K562 (cell line): Measurements from ENCODE around the gene GHRL. TPM values are rescaled to one million over a fixed set of nuclear protein-coding genes. Genes with fewer than 3 reads are reported as not detected.

Experiments used
- ATAC-seq: fragments of 200-7000 bp; cut with Tn5 transposase; 3 replicates; pipeline ENCODE4 v1.9.1; 2020; ENCODE audit warnings: moderate library complexity
- BruUV-seq: library from RNA; stranded (reverse); fragments of 400-500 nt; replicated peaks from 2 replicates; lab custom pipeline; 2021; lab: Mats Ljungman, UMichigan
- CTCF ChIA-PET: fragments of 300-600 bp; formaldehyde crosslinking; extraction: SDS; loops from one replicate; lab custom pipeline; 2021; ENCODE audit warnings: low intra/inter-chr PET ratio; lab: Yijun Ruan, JAX
- POLR2A ChIA-PET: fragments of 300-600, 350-650 bp; sonication (Branson Sonifier 250); formaldehyde crosslinking; extraction: SDS; loops from one replicate; lab custom pipeline; 2021; ENCODE audit warnings: antibody characterized with exemption, inconsistent platforms; lab: Yijun Ruan, JAX
- DNase-seq, 4 experiments: peaks; one replicate each; pipeline versions ENCODE4 v3.0.0 to v3.0.0-alpha.2; 2011 to 2018; ENCODE audit warnings: low spot score in 3 of 4, mixed read lengths in 3 of 4; ENCODE audit errors: extremely low read depth in 1 of 4
- FAIRE-seq: peaks from 2 replicates; lab custom pipeline; 2011; peaks lifted over from hg19 to GRCh38; lab: Jason Lieb, UNC
- H2AFZ ChIP-seq: 2 replicates; pipeline ENCODE4 v1.6.0; 2011; ENCODE audit warnings: low read depth, low read length, control low read depth, inconsistent platforms
- H3K27ac ChIP-seq: fragments of 200-600 bp; 3 replicates; pipeline ENCODE4 v1.8.0; 2011; ENCODE audit warnings: low read depth, mild to moderate bottlenecking, control low read depth, inconsistent platforms, low read length, moderate library complexity, mixed read lengths; ENCODE audit errors: extremely low read depth
- H3K27me3 ChIP-seq, 2 experiments: fragments of 300-600 bp in 1 of 2; 2 replicates in 1 of 2; 3 replicates in 1 of 2; pipeline versions ENCODE4 v1.6.0 to v1.8.0; 2011; ENCODE audit warnings: inconsistent platforms in 2 of 2, low read length in 2 of 2, mild to moderate bottlenecking in 1 of 2, mixed read lengths in 1 of 2, moderate library complexity in 1 of 2; ENCODE audit not compliant: control insufficient read depth in 2 of 2, insufficient read depth in 2 of 2
- H3K36me3 ChIP-seq: fragments of 300-600 bp; 3 replicates; pipeline ENCODE4 v1.8.0; 2011; ENCODE audit warnings: mild to moderate bottlenecking, low read length, inconsistent platforms; ENCODE audit not compliant: control insufficient read depth, insufficient read depth
- H3K4me1 ChIP-seq, 2 experiments: fragments of 200-600 bp in 1 of 2; replicated peaks in 1 of 2; 2 replicates in 1 of 2; 3 replicates in 1 of 2; pipeline versions ENCODE4 v1.5.1 to v1.8.0; 2011; ENCODE audit warnings: inconsistent platforms in 2 of 2, low read length in 2 of 2, mild to moderate bottlenecking in 1 of 2, mixed read lengths in 1 of 2, moderate library complexity in 1 of 2; ENCODE audit not compliant: control insufficient read depth in 2 of 2, insufficient read depth in 2 of 2
- H3K4me2 ChIP-seq: 2 replicates; pipeline ENCODE4 v1.6.1; 2011; ENCODE audit warnings: low read length, control low read depth, inconsistent platforms, mixed read lengths; ENCODE audit not compliant: insufficient read depth
- H3K4me3 ChIP-seq: fragments of 200-600 bp; sonication (generic), shearing (Covaris generic); 2 replicates; pipeline ENCODE4 v1.5.1; 2016; ENCODE audit warnings: control low read depth, inconsistent platforms
- H3K79me2 ChIP-seq: fragments of 200-600 bp; 3 replicates; pipeline ENCODE4 v1.8.0; 2011; ENCODE audit warnings: low read length, inconsistent platforms; ENCODE audit not compliant: control insufficient read depth, insufficient read depth
- H3K9ac ChIP-seq, 2 experiments: 2 replicates each; pipeline versions ENCODE4 v1.6.0 to v1.6.1; 2011; ENCODE audit warnings: low read depth in 2 of 2, low read length in 2 of 2, control low read depth in 1 of 2, inconsistent platforms in 1 of 2, mild to moderate bottlenecking in 1 of 2, mixed read lengths in 1 of 2; ENCODE audit not compliant: insufficient read depth in 1 of 2
- H3K9me1 ChIP-seq: one replicate; pipeline ENCODE4 v1.6.0; 2011; ENCODE audit warnings: inconsistent platforms, mild to moderate bottlenecking, low read length, moderate library complexity; ENCODE audit not compliant: control insufficient read depth, insufficient read depth
- H3K9me3 ChIP-seq: replicated peaks from 2 replicates; pipeline ENCODE4 v1.5.1; 2011; ENCODE audit warnings: low read depth, low read length, inconsistent platforms; ENCODE audit not compliant: control insufficient read depth, insufficient read depth
- H4K20me1 ChIP-seq: replicated peaks from 2 replicates; pipeline ENCODE4 v1.6.1; 2011; ENCODE audit warnings: low read length, inconsistent platforms, mixed read lengths; ENCODE audit not compliant: control insufficient read depth, insufficient read depth
- BDP1 ChIP-seq: IDR thresholded peaks from 3 replicates; pipeline ENCODE4 v1.6.1; 2011; ENCODE audit not compliant: insufficient read length, insufficient read depth
- SLC30A9 ChIP-seq: fragments of 250-450 bp; sonication (Bioruptor Pico); IDR thresholded peaks from 2 replicates; pipeline ENCODE4 v1.8.0; 2022; ENCODE audit warnings: mild to moderate bottlenecking, moderate library complexity
- ZNF584 ChIP-seq: fragments of 200-800 bp; sonication (Bioruptor generic); IDR thresholded peaks from 2 replicates; pipeline ENCODE4 v1.6.1; 2016; ENCODE audit warnings: low read depth, mild to moderate bottlenecking, missing genetic modification characterization, missing compliant biosample characterization
- ZNF589 ChIP-seq: fragments of 200-800 bp; sonication (Bioruptor generic); IDR thresholded peaks from 2 replicates; pipeline ENCODE4 v1.6.1; 2016; ENCODE audit warnings: low read depth, missing genetic modification characterization, missing compliant biosample characterization
- WGBS: fragments of 100-300 bp; shearing (Covaris generic); methylation state at CpG from one replicate; pipeline ENCODE4 v1.1.6; 2016; ENCODE audit warnings: low coverage, mixed read lengths; ENCODE audit not compliant: insufficient coverage; ENCODE audit errors: missing lambda C conversion rate; 5-methylcytosine and 5-hydroxymethylcytosine counted together
- in situ Hi-C: fragments of 300-500 bp; cut with MboI; formaldehyde crosslinking; loops from 4 replicates; pipeline ENCODE4 v1.15.0; 2018; ENCODE audit warnings: inconsistent platforms, mixed read lengths
- intact Hi-C: fragments of 100-400 bp; cut with micrococcal nuclease; formaldehyde crosslinking; loops from 2 replicates; pipeline ENCODE4 v1.14.2; 2022
- polyA plus RNA-seq, 8 experiments: library from polyadenylated mRNA; depleted of rRNA in 4 of 8; stranded (reverse) in 5 of 8; unstranded in 3 of 8; fragments of >200 nt; fragmentation: Nextera tagmentation in 2 of 8; fragmentation: Illumina TruSeq in 1 of 8; extraction: Ambion mirVana in 2 of 8; extraction: Trizol in 1 of 8; gene quantifications; 2 replicates each; pipeline versions ENCODE4 v1.2.1 to v1.2.3, GENCODE V29; 2011 to 2014; ENCODE audit warnings: inconsistent platforms in 1 of 8, missing spikeins in 1 of 8
- total RNA-seq, 7 experiments: library from RNA; depleted of rRNA in 6 of 7; stranded (reverse); fragments of >200 nt in 6 of 7; fragmentation: Illumina TruSeq in 2 of 7; extraction: Trizol in 2 of 7; gene quantifications; 2 replicates each; pipeline versions ENCODE4 v1.2.1 to v1.2.3, GENCODE V29; 2011 to 2021; ENCODE audit warnings: low replicate concordance in 1 of 7
- TF ChIP-seq, protein P1 (sequence below), 2 experiments: IDR thresholded peaks; 2 replicates each; pipeline ENCODE4 v1.6.1; 2012; ENCODE audit warnings: improper control_type of control experiment in 2 of 2, low read depth in 2 of 2, low read length in 2 of 2, borderline replicate concordance in 1 of 2
- TF ChIP-seq, protein P2 (sequence below), 2 experiments: fragments of 450-650 bp in 1 of 2; sonication (generic) in 1 of 2; formaldehyde crosslinking in 1 of 2; IDR thresholded peaks; 2 replicates each; pipeline versions ENCODE4 v1.7.1 to v1.9.0; 2016 to 2022; ENCODE audit warnings: inconsistent platforms in 1 of 2, mild to moderate bottlenecking in 1 of 2, missing genetic modification reagents in 1 of 2

GHRL gene
- total and polyA plus RNA-seq, 9 of the 15 experiments (the other 6 are each of a cell fraction or from before 2014, with no cell fraction given): 0.08 to 0.29 (median 0.15) TPM; not detected in 5

DNA sequence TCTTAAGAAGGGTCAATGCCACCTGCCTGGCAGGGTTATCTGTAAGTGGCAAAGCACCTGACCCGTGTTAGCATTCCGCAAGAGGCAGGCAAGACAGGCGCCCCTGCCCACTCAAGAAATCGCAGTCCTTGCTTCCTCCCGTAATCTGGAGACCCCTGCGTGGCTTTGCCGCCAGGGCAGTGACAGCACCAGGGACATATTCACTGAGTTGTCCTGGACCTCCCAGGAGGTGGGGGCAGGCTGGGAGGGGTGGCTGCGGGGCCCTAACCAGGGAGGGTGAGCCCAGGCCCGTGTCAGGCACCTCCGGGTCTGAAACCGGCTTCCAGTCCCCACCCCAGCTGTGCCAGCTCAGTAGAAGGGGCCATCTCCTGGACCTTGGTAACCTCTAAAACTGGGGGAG, 44.0 kb upstream of the GHRL start:
- ATAC-seq: no peak
- H3K9ac ChIP-seq: no peak overlapping the region
- intact Hi-C loops: loop anchor here (5.0 kb wide), 1 partner anchor 71 kb away; no protein-coding TSS in a partner anchor
- peaks cover 0 to 27% of the 10 kb centered on the region in 2 experiments; a peak in 3 of 5 replicates for H3K4me1 ChIP-seq
- no TSS peak for BruUV-seq
- no peak for FAIRE-seq
- no peak overlapping the region for H3K4me2 ChIP-seq
- ChIA-PET POLR2A (interaction anchor here (0.6 to 1.4 kb wide), 2 partner anchors 10 to 294 kb away, joined by 3 to 6 read pairs; no protein-coding TSS in a partner anchor), CTCF (no interaction called here)
- in situ Hi-C loops: no loop called here
- H3K4me3 ChIP-seq: no peak overlapping the region
- 16% methylated on average over 9 of the region's 11 CpGs for whole genome bisulfite sequencing
- DNase-seq: peak in 1 of 4 experiments; percentile 9
- H3K36me3 ChIP-seq: no peaks in the 10 kb centered on the region
- peaks cover 15% of the 10 kb centered on the region for H4K20me1 ChIP-seq
- no peak overlapping the region for H2AFZ ChIP-seq
- no peaks in the 10 kb centered on the region for H3K9me3 ChIP-seq
- peaks cover 63 to 97% of the 10 kb centered on the region in 2 experiments for H3K27me3 ChIP-seq
- no peak overlapping the region for H3K27ac ChIP-seq
- no peaks in the 10 kb centered on the region for H3K79me2 ChIP-seq
- peaks cover 5% of the 10 kb centered on the region for H3K9me1 ChIP-seq
- TF ChIP-seq, protein P1, sequence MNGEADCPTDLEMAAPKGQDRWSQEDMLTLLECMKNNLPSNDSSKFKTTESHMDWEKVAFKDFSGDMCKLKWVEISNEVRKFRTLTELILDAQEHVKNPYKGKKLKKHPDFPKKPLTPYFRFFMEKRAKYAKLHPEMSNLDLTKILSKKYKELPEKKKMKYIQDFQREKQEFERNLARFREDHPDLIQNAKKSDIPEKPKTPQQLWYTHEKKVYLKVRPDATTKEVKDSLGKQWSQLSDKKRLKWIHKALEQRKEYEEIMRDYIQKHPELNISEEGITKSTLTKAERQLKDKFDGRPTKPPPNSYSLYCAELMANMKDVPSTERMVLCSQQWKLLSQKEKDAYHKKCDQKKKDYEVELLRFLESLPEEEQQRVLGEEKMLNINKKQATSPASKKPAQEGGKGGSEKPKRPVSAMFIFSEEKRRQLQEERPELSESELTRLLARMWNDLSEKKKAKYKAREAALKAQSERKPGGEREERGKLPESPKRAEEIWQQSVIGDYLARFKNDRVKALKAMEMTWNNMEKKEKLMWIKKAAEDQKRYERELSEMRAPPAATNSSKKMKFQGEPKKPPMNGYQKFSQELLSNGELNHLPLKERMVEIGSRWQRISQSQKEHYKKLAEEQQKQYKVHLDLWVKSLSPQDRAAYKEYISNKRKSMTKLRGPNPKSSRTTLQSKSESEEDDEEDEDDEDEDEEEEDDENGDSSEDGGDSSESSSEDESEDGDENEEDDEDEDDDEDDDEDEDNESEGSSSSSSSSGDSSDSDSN (IDR thresholded peaks at IDR 0.05; ENCODE audit: borderline replicate concordance in 1 of 2, low read depth in 2 of 2, low read length in 2 of 2): no peak
- no peak for TF ChIP-seq BDP1
- TF ChIP-seq, protein P2, sequence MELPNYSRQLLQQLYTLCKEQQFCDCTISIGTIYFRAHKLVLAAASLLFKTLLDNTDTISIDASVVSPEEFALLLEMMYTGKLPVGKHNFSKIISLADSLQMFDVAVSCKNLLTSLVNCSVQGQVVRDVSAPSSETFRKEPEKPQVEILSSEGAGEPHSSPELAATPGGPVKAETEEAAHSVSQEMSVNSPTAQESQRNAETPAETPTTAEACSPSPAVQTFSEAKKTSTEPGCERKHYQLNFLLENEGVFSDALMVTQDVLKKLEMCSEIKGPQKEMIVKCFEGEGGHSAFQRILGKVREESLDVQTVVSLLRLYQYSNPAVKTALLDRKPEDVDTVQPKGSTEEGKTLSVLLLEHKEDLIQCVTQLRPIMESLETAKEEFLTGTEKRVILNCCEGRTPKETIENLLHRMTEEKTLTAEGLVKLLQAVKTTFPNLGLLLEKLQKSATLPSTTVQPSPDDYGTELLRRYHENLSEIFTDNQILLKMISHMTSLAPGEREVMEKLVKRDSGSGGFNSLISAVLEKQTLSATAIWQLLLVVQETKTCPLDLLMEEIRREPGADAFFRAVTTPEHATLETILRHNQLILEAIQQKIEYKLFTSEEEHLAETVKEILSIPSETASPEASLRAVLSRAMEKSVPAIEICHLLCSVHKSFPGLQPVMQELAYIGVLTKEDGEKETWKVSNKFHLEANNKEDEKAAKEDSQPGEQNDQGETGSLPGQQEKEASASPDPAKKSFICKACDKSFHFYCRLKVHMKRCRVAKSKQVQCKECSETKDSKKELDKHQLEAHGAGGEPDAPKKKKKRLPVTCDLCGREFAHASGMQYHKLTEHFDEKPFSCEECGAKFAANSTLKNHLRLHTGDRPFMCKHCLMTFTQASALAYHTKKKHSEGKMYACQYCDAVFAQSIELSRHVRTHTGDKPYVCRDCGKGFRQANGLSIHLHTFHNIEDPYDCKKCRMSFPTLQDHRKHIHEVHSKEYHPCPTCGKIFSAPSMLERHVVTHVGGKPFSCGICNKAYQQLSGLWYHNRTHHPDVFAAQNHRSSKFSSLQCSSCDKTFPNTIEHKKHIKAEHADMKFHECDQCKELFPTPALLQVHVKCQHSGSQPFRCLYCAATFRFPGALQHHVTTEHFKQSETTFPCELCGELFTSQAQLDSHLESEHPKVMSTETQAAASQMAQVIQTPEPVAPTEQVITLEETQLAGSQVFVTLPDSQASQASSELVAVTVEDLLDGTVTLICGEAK (IDR thresholded peaks at IDR 0.05): no peak
- TF ChIP-seq, protein P2 (CRISPR knock-in tag; IDR thresholded peaks at IDR 0.05): no peak
- no peak for TF ChIP-seq SLC30A9 (CRISPR knock-in tag)
- no peak for TF ChIP-seq ZNF584 (CRISPR knock-in tag)
- TF ChIP-seq ZNF589: no peak
